Calu3 (cell line): Measurements from ENCODE around the gene IMMP2L. TPM values are rescaled to one million over a fixed set of nuclear protein-coding genes. Genes with fewer than 3 reads are reported as not detected.

Experiments
- BruUV-seq: library from RNA; stranded (reverse); fragments of 400-500 nt; replicated peaks from 2 replicates; lab custom pipeline; 2021; lab: Mats Ljungman, UMichigan
- CTCF ChIA-PET: fragments of 300-600 bp; sonication (Branson Sonifier 250); formaldehyde crosslinking; loops from one replicate; lab custom pipeline; 2022; ENCODE audit warnings: antibody characterized with exemption; lab: Charles Lee
- DNase-seq: peaks from one replicate; pipeline ENCODE4 v3.0.0; 2022
- H3K27ac Mint-ChIP-seq: one replicate; pipeline ENCODE4 v1.8.0; 2022; ENCODE audit warnings: mixed read lengths; ENCODE audit not compliant: unreplicated experiment
- H3K27me3 Mint-ChIP-seq: one replicate; pipeline ENCODE4 v1.8.0; 2022; ENCODE audit warnings: mixed read lengths; ENCODE audit not compliant: unreplicated experiment
- H3K36me3 Mint-ChIP-seq: one replicate; pipeline ENCODE4 v1.8.0; 2022; ENCODE audit warnings: mild to moderate bottlenecking, moderate library complexity, mixed read lengths; ENCODE audit not compliant: insufficient read depth, unreplicated experiment
- H3K4me1 Mint-ChIP-seq: one replicate; pipeline ENCODE4 v1.8.0; 2022; ENCODE audit warnings: mild to moderate bottlenecking, low read depth, mixed read lengths; ENCODE audit not compliant: unreplicated experiment
- H3K4me3 Mint-ChIP-seq: one replicate; pipeline ENCODE4 v1.8.0; 2022; ENCODE audit warnings: mild to moderate bottlenecking, low read depth, moderate library complexity, mixed read lengths; ENCODE audit not compliant: unreplicated experiment
- H3K9me3 Mint-ChIP-seq: one replicate; pipeline ENCODE4 v1.8.0; 2022; ENCODE audit warnings: low read depth, mixed read lengths; ENCODE audit not compliant: unreplicated experiment
- CTCF ChIP-seq: fragments of 200-600 bp; IDR thresholded peaks from one replicate; pipeline ENCODE4 v1.8.0; 2022; ENCODE audit warnings: antibody characterized with exemption; ENCODE audit not compliant: unreplicated experiment
- intact Hi-C: fragments of 100-400 bp; cut with micrococcal nuclease; formaldehyde crosslinking; loops from one replicate; pipeline ENCODE4 v1.10.0; 2022; ENCODE audit not compliant: unreplicated experiment
- total RNA-seq: library from RNA; stranded (reverse); gene quantifications from 2 replicates; pipeline ENCODE4 v1.2.3, GENCODE V29; 2022

The IMMP2L gene
- total RNA-seq, 1 experiment from 2014 or later, result 28.6 TPM

GRCh38 chr7:111083413-111083812 is 478.9 kb downstream of the IMMP2L start:
- H3K9me3 Mint-ChIP-seq, result no peaks in the 10 kb centered on the region
- CTCF ChIA-PET, result no interaction called here
- no peak overlapping the region for H3K27ac Mint-ChIP-seq
- H3K4me3 Mint-ChIP-seq, result no peak overlapping the region
- BruUV-seq, result no TSS peak
- TF ChIP-seq CTCF, result no peak
- DNase-seq, result no peak
- no peaks in the 10 kb centered on the region for H3K27me3 Mint-ChIP-seq
- H3K4me1 Mint-ChIP-seq, result no peaks in the 10 kb centered on the region
- no peaks in the 10 kb centered on the region for H3K36me3 Mint-ChIP-seq
- intact Hi-C loops, result no loop called here

GRCh38 chr7:111082351-111082750 is 479.9 kb downstream of the IMMP2L start:
- H3K27ac Mint-ChIP-seq, result no peak overlapping the region
- H3K9me3 Mint-ChIP-seq, result no peaks in the 10 kb centered on the region
- no peak for TF ChIP-seq CTCF
- intact Hi-C loops, result no loop called here
- no TSS peak for BruUV-seq
- H3K27me3 Mint-ChIP-seq, result no peaks in the 10 kb centered on the region
- no peak for DNase-seq
- CTCF ChIA-PET, result no interaction called here
- no peak overlapping the region for H3K4me3 Mint-ChIP-seq
- no peaks in the 10 kb centered on the region for H3K36me3 Mint-ChIP-seq
- no peaks in the 10 kb centered on the region for H3K4me1 Mint-ChIP-seq

- Mint-ChIP-seq H3K4me1 (no peaks in the 10 kb centered on the region), H3K27ac (no peak overlapping the region), H3K4me3 (no peak overlapping the region), H3K27me3 (no peaks in the 10 kb centered on the region), H3K36me3 (no peaks in the 10 kb centered on the region), H3K9me3 (no peaks in the 10 kb centered on the region)
- CTCF ChIA-PET, result no interaction called here
- no TSS peak for BruUV-seq
- TF ChIP-seq CTCF, result no peak
- intact Hi-C loops, result no loop called here
- no peak for DNase-seq
Measured at GRCh38 chr7:111081546-111082267, 480.6 kb downstream of the IMMP2L start.

- no peak for TF ChIP-seq CTCF
- CTCF ChIA-PET, result no interaction called here
- Mint-ChIP-seq H3K27ac (no peak overlapping the region), H3K4me3 (no peak overlapping the region), H3K9me3 (no peaks in the 10 kb centered on the region), H3K4me1 (no peaks in the 10 kb centered on the region), H3K27me3 (no peaks in the 10 kb centered on the region), H3K36me3 (no peaks in the 10 kb centered on the region)
- no TSS peak for BruUV-seq
- intact Hi-C loops, result no loop called here
- no peak for DNase-seq
Measured at GRCh38 chr7:111080495-111081105, 481.7 kb downstream of the IMMP2L start.
